ENCODE results near the gene CFAP99. TPM values are rescaled to one million over a fixed set of nuclear protein-coding genes. Genes with fewer than 3 reads are reported as not detected.

CFAP99 gene
- total RNA-seq, 2 donors from 2014 or later: not detected

GRCh38 chr4:2437475-2438215 lies 18.9 kb downstream of the CFAP99 start:
- Mint-ChIP-seq H3K4me3 (no peak overlapping the region), H3K4me1 (peaks cover 2% of the 10 kb centered on the region), H3K27ac (no peak overlapping the region), H3K9me3 (no peaks in the 10 kb centered on the region), H3K36me3 (ENCODE audit: low read depth) (no peaks in the 10 kb centered on the region), H3K27me3 (ENCODE audit: insufficient read depth) (peaks cover 4% of the 10 kb centered on the region)
- Histone ChIP-seq H3K27ac (ENCODE audit: low read depth, low read length) (no peak overlapping the region), H3K4me1 (ENCODE audit: control insufficient read depth, insufficient read depth, low read length) (no peaks in the 10 kb centered on the region), H3K36me3 (ENCODE audit: control insufficient read depth, insufficient read depth, low read length) (no peaks in the 10 kb centered on the region), H3K9ac (ENCODE audit: extremely low read depth, low read length, poor library complexity, severe bottlenecking) (no peak overlapping the region), H3K9me3 (ENCODE audit: control insufficient read depth, low read length) (no peaks in the 10 kb centered on the region), H3K27me3 (ENCODE audit: control insufficient read depth, insufficient read depth, low read length, poor library complexity, severe bottlenecking) (no peaks in the 10 kb centered on the region), H3K4me3 (ENCODE audit: low read length) (no peak overlapping the region)
- TF ChIP-seq CTCF (conservative IDR thresholded peaks at IDR 0.05): no peak
- 87 to 91% methylated on average over 22 to 25 of the region's 25 CpGs for WGBS, 2 experiments (ENCODE audit: insufficient coverage in 1 of 2, insufficient read length in 1 of 2)
- no peak for DNase-seq

GRCh38 chr4:2438822-2439718 lies 20.3 kb downstream of the CFAP99 start:
- Mint-ChIP-seq H3K27ac (no peak overlapping the region), H3K27me3 (ENCODE audit: insufficient read depth) (peaks cover 4% of the 10 kb centered on the region), H3K4me3 (no peak overlapping the region), H3K36me3 (ENCODE audit: low read depth) (no peaks in the 10 kb centered on the region), H3K9me3 (no peaks in the 10 kb centered on the region), H3K4me1 (peaks cover 2% of the 10 kb centered on the region)
- Histone ChIP-seq H3K9me3 (ENCODE audit: control insufficient read depth, low read length) (no peaks in the 10 kb centered on the region), H3K27me3 (ENCODE audit: control insufficient read depth, insufficient read depth, low read length, poor library complexity, severe bottlenecking) (no peaks in the 10 kb centered on the region), H3K4me3 (ENCODE audit: low read length) (no peak overlapping the region), H3K9ac (ENCODE audit: extremely low read depth, low read length, poor library complexity, severe bottlenecking) (no peak overlapping the region), H3K4me1 (ENCODE audit: control insufficient read depth, insufficient read depth, low read length) (no peaks in the 10 kb centered on the region), H3K27ac (ENCODE audit: low read depth, low read length) (no peak overlapping the region), H3K36me3 (ENCODE audit: control insufficient read depth, insufficient read depth, low read length) (no peaks in the 10 kb centered on the region)
- DNase-seq: peak; percentile 39
- WGBS, 2 experiments (ENCODE audit: insufficient coverage in 1 of 2, insufficient read length in 1 of 2): 80 to 90% methylated on average over 11 to 16 of the region's 16 CpGs
- no peak for TF ChIP-seq CTCF (conservative IDR thresholded peaks at IDR 0.05)

DNA sequence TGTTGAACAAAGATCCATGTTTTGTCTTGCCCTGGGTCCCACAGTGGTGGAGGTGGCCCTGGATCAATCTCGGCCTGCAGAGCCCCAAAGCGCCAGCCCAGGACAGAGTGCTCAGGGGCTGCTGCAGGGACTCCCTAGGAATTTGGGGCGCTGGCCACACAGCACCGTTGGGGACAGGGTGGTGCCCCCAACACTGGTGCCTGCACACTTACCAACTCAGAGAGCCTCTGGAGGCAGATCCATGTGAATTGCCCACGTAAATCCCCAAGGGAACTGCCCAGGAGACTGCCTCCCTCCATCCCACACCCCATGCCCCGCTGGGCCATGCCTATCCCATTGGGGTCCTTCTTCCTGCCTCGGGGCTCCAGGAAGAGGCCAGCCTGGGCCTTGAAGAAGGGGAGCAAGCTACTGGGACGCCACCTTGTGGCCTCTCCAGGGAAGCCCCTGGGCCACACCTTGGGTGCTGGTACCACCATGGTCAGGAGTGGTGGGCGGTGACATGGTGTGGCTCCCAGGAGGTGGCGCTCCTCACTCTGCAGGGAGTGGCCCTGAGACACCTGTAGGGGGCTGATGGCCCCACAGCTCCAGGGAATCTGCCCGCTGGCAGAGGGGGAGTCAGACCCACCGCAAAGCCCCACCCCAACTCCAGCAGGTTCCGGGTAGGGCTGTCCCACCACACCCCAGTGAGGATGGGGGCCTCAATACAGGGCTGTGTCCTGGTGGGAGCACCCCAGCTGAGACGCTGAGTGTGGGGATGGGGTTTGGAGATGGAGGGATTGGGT lies 22.8 kb downstream of the CFAP99 start:
- H3K9me3 ChIP-seq (ENCODE audit: control insufficient read depth, low read length): no peaks in the 10 kb centered on the region
- WGBS, 2 experiments (ENCODE audit: insufficient coverage in 1 of 2, insufficient read length in 1 of 2): 58 to 73% methylated on average over 8 to 14 of the region's 14 CpGs
- Mint-ChIP-seq H3K36me3 (ENCODE audit: low read depth) (no peaks in the 10 kb centered on the region), H3K27ac (no peak overlapping the region), H3K9me3 (no peaks in the 10 kb centered on the region), H3K4me1 (peaks cover 2% of the 10 kb centered on the region), H3K27me3 (ENCODE audit: insufficient read depth) (no peaks in the 10 kb centered on the region), H3K4me3 (no peak overlapping the region)
- TF ChIP-seq CTCF (conservative IDR thresholded peaks at IDR 0.05): peak; percentile 99
- peak; percentile 96 for DNase-seq
- H3K27me3 ChIP-seq (ENCODE audit: control insufficient read depth, insufficient read depth, low read length, poor library complexity, severe bottlenecking): no peaks in the 10 kb centered on the region
- H3K9ac ChIP-seq (ENCODE audit: extremely low read depth, low read length, poor library complexity, severe bottlenecking): no peak overlapping the region
- H3K4me3 ChIP-seq (ENCODE audit: low read length): no peak overlapping the region
- H3K4me1 ChIP-seq (ENCODE audit: control insufficient read depth, insufficient read depth, low read length): no peaks in the 10 kb centered on the region
- no peaks in the 10 kb centered on the region for H3K36me3 ChIP-seq (ENCODE audit: control insufficient read depth, insufficient read depth, low read length)
- H3K27ac ChIP-seq (ENCODE audit: low read depth, low read length): no peak overlapping the region
